Muscle of back (tissue), 10 donors: ENCODE results near the gene USH1C. TPM values are rescaled to one million over a fixed set of nuclear protein-coding genes. Genes with fewer than 3 reads are reported as not detected.

Source experiments
- polyA plus RNA-seq, 10 donors: library from polyadenylated mRNA; unstranded; fragments of 120-200 nt; gene quantifications; one replicate each; pipeline ENCODE4 v1.2.1, GENCODE V29; 2013; ENCODE audit not compliant: insufficient read length in 10 of 10

Gene USH1C
- polyA plus RNA-seq, 10 donors, result 0.10 to 2.0 (median 0.39) TPM; not detected in 3

Other genes with a start within 250 kb of the USH1C start
- gene NCR3LG1, start 192.6 kb downstream of the USH1C start, polyA plus RNA-seq, result under 1 TPM; 0.23 to 0.53 (median 0.36) TPM
- 10 to 100 TPM in 9 of 10 donors, 1 to 10 TPM in 1; 8.3 to 21.7 (median 13.6) TPM for gene KCNJ11, start 155.8 kb downstream of the USH1C start, polyA plus RNA-seq
- 1 to 10 TPM; 1.7 to 4.8 (median 2.4) TPM for gene ABCC8, start 67.6 kb downstream of the USH1C start, polyA plus RNA-seq
- gene OTOG, start 2.8 kb upstream of the USH1C start, polyA plus RNA-seq, result under 1 TPM in 7 of 10 donors, not detected in 3; 0.03 to 0.06 (median 0.03) TPM
- 10 to 100 TPM; 38.1 to 64.4 (median 45.8) TPM for gene MYOD1, start 175.2 kb upstream of the USH1C start, polyA plus RNA-seq
- 1 to 10 TPM in 7 of 10 donors, under 1 TPM in 3; 0.75 to 2.2 (median 1.3) TPM for gene KCNC1, start 190.4 kb upstream of the USH1C start, polyA plus RNA-seq